ENCODE measurements around the gene CDC26. TPM values are rescaled to one million over a fixed set of nuclear protein-coding genes. Genes with fewer than 3 reads are reported as not detected.
"Not testable (repeated sequence)": the region's sequence is repeated elsewhere in the genome, so short reads cannot be mapped to it uniquely, and the experiment has no call there.

Gene CDC26
- 25.0 and 39.7 TPM in 2 replicates for total RNA-seq (2014; rRNA removed)
- polyA plus RNA-seq (2012) = 43.0 TPM

DNA sequence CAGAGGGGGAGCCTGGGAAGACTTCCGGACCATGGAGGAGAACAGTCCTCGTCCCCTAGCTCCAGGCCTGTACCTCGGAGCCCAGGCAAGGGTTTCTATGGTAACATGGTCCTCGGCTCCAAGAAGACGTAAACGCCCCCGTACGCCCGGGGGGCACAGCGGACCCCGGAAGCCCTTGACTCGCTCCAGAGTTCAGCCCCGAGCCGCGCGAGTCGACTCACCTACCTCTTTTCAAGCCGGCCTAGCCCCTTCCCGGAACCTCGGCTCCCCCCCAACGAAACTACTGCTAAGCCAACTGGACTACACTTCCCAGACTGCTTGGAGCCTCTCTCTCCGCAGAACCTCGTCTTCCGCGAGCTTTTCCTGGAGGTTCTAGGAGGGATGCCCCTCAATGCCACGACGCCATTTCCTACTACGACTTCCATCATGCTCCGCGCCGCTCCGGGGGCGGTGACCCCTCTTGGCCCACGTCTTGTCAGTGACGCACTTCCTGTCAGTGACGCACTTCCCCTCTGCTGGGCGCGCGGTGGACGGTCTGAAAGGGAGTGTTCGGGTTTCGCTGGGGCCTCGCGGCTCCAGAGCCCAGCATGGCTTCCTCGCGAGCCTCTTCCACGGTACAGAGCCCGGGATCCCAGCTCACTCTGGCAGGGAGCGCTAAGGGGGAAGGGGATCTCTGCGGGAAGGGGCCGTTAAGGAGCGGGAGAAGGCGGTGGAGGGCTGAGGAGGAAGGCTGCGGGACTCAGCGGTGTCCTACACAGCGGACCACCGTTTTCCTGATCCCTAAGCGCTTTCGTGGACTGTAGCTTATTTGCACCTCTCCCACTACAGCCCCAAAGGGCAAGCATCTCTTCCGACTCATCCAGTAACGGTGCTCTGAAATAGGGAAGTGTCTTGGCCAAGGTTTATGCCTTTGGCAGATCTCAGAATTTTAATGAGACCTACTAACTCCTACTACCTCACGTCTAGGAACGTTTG, at the start of gene CDC26, which contains the start of gene PRPF4:
Gene CDC26 (minus strand): TSS at position 416 of the 975 bp plus-strand sequence. CDS start 3,065 bp downstream, outside the sequence.
Gene PRPF4 (plus strand): TSS at position 502 of the 975 bp plus-strand sequence. CDS start 86 bp downstream, at position 588.
- DNase-seq (ENCODE audit: low read depth) = peak; percentile 98

DNA sequence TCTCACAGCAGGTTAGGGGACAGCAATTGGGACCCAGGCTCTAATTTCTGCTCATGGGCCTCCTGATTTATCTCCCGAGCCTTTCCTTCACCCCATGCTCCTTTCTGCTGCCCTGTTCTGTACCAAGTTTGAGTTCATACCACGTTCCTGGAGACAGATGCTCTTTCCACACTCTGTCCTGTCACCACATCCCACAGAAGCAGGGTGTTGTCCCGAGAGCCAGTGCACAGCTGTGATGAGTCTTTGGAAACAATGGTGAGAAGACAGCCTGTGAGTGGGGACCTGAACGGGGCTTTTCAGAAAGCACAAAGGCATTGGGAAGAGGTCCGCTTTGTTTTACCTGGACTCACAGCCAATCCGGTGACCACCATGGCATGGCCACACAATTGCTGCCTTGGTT, 47.3 kb upstream of the CDC26 start:
- no peak for DNase-seq (ENCODE audit: low read depth)

DNA sequence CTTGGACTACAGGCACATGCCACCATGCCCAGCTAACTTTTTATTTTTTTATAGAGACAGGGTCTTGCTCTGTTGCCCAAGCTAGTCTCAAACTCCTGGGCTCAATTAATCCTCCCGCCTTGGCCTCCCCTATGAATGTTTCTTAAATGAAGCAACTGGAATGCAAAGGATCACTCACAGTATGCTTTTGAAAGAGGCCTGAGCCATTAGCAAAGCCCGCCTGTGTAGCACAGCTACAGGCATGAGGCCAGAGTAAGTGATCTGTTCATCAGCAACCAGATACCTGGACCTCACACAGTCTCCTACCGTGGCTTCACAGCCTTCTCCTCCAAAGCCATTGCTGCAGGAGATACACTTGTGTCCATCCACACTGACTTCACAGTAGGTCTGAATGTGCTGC, 44.7 kb upstream of the CDC26 start:
- no peak for DNase-seq (ENCODE audit: low read depth)

DNA sequence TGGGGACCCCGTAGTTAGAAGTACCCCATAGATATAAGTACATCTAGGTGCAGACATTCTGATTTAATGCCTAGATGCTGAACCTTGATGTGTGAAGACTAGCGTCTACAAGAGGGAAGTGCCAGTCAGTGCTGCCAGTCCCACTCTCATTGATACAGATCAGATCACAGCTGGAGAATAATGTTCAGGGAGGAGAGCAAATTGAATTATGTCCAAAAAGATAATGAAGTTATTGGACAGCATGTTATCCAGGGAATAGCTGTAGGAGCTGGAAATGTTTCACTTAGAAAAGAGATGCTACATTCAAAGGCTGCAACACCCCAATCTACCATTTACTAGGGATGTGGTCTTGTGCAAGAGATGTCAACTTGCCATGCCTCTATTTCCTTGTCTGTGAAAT, 43.7 kb upstream of the CDC26 start:
- DNase-seq (ENCODE audit: low read depth) = no peak

DNA sequence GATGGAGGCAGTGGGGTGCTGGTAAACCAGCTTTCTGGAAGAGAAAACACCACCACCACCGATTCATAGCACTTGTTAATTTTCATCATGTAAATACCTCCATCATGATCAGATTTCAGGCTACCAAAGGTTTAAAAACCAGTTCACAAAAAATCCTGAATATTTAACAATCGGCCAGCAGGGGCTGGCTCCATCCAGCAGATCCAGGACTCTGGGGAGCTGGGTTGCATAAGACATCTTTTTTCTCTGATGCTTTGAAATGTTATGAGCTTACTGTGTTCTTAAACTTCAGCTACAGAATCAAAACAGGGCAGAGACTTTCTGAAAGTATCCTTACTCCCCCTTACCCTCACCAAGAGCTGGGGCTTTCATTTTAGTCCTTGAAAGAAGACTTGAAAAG, 42.4 kb upstream of the CDC26 start:
- peak; percentile 9 for DNase-seq (ENCODE audit: low read depth)

DNA sequence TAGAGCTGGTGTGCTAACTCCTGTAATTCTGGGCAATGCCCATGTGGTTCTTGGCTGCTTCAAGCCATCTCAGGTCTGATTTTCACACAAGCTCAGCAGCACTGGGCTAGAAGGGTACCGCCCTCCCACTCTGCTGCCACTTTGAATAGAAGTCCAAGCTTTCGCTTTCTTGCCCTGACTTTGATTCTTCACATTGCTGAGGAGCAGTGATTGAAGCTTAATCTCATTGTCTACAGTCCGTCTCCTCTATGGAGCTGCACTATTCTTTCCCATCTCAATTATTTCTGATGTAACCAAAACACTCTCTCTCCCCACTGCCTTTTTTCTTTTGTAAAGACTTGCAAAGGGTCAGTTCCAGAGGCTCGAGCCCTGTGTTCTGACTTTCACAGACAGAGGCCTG, 40.7 kb upstream of the CDC26 start:
- no peak for DNase-seq (ENCODE audit: low read depth)

DNA sequence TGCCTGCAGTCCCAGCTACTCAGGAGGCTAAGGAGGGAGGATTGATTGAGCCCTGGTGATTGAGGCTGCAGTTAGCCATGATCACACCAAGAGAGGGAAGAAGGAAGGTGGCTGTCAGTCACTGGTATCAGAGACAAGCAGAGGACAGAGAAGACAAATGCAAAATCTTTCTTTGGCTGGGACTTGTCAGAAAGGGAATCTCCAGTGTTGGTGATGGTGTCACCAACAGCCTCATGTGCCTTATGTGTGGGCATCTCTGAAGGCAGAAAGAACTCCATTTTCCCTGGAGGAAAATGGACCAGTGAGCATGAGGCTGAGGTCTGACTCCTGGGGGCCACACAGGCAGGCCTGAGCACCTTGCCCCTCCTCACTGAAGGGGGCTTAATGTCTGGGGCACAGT, 39.9 kb upstream of the CDC26 start:
- no peak for DNase-seq (ENCODE audit: low read depth)

DNA sequence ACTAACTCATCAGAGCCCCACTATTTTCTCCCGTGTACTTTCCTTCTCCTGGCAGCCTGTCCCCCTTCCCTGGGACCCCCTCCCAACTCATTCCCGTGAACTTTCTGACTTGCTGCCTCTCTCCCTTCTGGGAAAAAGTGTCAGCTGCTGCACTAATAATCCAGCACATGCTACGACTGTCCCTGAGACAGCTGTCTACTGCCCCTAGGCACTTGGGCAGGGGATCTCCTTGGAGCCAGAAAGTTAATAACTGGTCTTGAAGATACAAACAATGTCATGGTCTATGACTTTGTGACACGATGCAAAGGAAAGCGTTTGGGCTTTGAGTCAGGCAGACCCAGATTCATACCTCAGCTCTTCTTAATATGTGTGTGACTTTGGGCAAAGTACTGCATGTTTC, 37.9 kb upstream of the CDC26 start:
- peak; percentile 3 for DNase-seq (ENCODE audit: low read depth)

DNA sequence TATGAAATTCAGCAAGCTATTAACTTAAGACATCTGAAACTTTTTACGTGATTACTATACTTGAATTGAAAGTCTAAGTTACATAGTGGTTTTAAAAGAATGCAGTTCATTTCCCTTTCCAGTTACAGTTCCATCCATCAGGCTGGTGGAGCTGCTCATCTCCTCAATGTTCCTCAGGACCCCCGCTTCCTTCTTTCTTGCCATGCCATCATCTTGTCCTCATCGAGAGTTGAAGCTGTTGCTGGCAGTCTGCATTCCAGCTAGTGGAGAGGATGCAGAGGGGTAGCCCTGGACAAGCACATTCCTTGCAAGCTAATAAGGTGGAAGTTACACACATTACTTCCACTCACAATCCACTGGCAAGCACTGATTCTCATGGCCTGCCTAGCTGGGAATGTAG, 36.6 kb upstream of the CDC26 start:
- no peak for DNase-seq (ENCODE audit: low read depth)

DNA sequence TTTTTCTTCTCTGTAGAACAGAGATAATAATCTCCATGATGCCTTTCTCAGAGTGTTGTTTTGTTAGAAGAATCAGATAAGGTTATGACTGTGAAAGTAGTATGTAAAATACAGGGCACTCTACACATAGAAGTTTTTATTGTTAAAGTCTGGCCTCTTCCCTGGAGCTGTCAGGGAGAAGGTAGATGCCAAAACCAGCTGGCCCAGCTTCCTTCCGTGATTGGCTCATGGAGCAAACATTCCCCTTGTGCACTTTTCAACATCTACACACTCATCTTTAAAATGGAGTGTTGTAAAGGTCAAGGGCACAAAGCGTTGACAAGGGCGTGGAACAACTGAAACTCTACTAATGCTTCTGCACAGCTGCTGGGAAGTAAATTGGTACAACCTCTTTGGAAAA, 35.2 kb upstream of the CDC26 start:
- DNase-seq (ENCODE audit: low read depth) = no peak

DNA sequence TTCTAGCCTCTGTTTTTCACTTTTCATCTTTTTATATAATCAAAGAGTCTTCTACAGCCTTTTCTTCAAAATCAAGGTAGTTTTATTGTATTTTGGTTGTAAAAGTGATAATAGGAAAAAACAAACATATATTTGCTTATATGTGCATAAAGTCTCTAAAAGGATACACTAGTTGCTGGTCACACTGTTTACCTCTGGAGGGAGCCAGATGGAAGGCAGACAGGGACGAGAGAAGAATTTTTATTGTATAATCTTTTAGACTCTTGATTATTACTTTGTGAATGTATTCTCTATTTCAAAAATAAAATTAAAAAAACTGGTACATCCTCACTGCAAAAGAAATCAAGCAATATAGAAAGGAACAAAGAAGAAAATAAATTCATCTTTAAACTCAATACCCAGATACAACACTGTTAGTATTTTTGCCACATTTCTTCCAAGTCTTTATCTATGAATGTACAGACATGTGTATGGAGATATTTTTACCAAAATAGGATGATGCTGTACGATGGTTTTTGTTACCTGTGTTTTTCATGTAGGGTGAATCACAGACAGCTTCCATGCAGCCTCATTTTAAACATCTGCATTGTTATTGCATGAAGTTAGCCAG, 33.9 kb upstream of the CDC26 start:
- peak; percentile 41 for DNase-seq (ENCODE audit: low read depth)

DNA sequence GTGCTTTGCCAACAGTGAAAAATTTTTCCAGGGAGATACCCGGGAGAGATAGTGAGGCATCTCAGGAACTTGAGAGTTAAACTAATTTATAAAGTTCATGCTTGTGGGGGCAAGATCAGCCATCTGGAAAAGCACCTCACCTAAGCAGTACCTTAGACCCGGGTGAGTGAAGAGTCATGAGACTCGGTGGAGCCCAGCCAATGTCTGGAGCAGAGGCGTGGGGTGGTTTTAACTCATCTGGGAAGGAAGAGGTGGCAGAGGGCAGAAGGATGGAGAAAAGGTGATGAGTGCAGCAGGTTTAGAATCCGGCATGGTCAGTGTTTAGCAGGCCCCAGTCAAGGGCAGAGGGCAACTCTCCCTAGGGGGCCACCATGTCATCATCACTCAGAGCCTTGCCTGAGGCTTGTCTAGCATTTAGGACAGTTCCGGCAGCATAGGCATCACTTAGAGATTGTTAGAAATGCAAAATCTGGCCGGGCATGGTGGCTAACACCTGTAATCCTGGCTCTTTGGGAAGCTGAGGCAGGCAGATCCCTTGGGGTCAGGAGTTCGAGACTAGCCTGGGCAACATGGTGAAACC, 32.1 kb upstream of the CDC26 start:
- DNase-seq (ENCODE audit: low read depth) = no peak

DNA sequence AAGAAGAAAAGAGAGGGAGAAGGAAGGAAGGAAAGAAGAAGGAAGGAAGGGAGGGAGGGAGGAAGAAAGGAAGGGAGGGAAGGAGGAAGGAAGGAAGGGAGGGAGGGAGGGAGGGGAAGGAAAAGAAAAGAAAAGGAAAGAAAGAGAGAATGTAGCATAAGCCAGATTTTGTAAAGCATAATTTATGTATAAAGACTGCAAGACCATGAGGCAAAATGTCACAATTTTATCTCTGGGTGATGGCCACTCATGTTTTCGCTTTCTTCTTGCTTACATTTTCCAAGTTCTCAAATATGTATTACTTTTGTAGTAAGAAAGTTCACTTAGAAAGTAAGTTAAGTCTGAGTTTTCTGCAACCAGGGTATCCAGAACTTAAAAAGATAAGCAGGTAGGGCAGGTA, 31.2 kb upstream of the CDC26 start:
- DNase-seq (ENCODE audit: low read depth) = no peak

DNA sequence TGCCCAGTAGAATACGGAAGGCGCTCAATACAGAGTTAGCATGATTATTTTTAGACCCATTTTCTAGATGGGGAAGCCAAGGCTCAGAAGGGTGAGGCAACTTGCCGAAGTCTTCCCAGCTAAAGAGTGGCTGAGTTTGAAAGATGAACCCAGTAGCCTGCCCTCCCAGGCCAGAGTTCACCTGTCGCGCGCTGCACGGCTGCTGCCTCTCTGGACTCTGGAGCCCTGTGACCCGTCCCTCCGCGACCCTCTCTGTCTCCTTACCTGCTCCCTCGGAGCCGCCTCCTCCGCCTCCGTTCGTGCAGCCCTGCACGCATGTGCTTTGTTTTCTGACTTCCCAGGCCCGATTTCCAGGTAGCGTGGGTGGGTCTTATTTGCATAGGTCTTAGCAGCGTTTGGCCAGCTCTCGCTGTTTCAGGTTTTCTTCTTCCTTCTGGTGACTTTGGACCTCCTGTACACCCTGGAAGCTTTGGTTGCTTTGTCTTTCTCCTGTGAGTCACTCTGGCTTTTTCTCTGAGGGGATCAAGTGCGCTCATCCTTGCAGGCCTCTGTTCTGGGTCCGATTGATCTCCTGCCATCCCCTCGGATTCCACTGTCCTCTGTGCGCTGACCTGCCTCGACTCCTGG, 27.5 kb upstream of the CDC26 start, which contains the start of gene RNF183:
Gene RNF183 (minus strand): TSS at position 585 of the 627 bp plus-strand sequence. CDS start 5,192 bp downstream, outside the sequence.
- no peak for DNase-seq (ENCODE audit: low read depth)

DNA sequence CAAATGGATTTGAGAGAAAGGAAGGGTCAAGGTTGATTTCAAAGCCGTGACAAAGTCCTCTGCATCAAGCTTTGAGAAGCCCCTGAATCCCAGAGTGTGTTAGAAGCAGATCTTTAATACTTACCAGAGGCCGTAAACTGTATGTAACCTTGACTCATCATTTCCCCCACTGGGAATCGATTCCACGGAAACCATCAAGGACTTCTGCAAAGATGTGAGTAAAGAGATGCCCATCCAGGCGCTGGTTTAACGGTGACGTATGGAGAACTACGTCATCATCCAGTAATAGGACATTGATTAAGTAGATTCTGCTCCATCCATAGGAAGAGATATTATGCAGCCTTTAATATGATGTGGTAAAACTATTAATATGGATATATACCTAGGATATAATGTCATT, 26.2 kb upstream of the CDC26 start:
- DNase-seq (ENCODE audit: low read depth) = no peak

DNA sequence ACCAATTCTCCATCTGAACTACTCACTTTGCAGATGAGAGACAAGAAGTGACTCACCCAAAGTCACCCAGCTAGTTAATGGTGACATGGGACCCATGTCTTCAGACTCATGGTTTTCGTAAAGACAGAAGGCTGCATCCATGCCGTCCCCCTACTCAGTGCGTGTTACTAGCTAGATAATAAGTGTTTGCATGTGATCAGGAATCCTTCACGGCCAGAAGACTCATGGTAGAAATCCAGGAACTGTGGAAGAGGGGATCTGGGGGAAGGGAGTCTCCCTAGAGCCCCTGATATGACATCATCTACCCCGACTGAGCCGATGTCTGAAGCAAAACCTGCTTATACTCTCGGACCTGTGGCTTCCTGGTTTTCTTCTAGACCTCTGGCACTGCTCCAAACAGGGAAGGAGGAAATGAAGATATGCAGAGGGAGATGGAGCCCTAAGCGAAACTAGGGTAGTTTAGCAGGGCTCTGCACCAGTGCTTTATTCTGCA, 24.5 kb upstream of the CDC26 start:
- no peak for DNase-seq (ENCODE audit: low read depth)

DNA sequence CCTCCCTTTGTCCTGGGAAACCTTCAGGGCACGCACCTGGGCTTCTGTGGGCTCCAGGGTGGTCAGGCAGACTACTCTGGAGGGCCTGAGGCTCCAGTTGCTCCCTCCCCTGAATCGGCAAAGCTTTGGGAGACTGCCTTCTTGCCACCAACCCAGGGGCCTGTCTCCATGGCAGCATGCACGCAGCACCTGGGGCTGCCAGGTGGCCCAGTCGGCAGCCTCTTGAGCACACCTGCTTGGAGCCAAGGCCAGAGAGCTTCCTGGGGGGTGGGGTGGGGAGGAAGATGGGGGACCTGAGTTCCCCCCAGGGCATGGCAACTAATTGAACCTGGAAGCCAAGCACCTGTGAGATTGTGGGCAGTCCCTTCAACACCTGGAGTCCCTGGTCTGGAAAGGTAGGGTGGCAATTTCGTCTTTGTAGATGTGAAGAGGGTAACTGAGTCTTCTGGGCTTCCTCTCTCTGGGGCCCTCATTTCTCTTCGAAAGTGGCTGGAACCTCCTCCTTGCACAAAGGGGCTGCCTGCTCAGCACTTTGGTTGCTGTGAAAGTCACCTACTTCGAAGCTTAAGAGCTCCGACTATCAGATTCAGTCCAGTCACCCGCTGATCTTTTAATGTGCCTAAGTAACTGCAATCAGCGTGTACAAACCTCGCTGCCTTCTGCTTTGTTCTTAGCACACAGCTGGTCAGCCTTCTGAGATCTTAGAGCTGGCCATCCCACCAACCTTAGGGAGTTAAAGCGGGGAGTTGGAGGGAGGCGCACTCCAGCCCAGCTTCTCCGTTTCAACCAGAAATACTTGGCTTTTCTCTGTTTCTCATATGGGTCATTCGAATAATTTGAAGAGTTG, 23.8 kb upstream of the CDC26 start:
- no peak for DNase-seq (ENCODE audit: low read depth)

DNA sequence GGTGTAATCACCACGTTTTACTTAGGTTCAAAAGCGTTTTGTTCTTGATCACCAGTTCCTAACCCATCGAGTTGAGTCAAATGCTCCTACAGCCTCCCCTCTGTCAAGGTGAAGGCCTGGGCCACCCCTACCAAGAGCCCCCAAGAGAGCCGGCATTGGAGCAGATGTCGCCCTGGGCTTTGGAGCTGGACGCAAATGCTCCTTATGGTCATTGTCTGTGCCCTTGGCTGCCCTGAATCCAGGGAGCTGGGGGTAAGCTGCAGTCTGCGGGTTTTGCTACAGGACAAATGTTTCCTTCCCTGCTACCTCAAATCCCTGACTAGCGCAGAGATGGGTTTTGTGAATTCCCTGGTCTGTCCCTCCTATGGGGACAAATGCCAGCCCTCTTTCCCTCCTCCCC, 22.9 kb upstream of the CDC26 start:
- no peak for DNase-seq (ENCODE audit: low read depth)

DNA sequence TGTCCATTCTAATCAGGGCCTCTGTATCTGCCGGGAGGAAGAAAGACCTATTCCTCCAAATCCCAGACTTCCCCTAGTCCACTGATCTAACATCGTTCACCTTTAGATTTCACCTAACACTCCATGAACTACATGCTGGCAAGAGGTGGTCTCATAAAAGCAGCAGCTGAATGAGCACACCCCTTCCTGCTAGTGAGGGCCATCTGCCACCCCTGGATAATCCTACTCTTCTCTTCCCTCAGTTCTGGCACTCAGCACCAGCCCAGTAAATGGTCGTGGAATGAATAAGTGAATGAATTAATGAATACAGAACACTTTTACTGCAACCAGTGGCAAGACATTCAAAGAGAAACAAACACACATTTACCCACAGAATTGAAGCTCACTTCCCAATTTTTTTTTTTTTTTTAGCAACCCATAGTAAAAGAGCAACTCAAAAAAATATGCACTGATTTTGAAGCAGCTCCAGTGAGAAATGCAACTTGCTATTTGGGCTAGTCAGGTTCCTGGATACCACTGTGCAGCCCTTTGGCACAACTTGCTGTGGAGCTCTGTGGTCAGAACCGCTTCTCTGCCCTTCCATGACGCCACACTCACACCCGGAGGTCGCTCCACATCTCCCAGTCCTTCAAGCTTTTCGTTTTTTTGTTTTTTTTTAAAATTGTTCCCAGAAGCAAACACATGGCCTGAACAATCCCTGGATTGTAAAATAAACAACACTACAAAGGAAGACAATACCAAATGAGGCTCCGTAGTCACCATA, 21.6 kb upstream of the CDC26 start:
- no peak for DNase-seq (ENCODE audit: low read depth)

DNA sequence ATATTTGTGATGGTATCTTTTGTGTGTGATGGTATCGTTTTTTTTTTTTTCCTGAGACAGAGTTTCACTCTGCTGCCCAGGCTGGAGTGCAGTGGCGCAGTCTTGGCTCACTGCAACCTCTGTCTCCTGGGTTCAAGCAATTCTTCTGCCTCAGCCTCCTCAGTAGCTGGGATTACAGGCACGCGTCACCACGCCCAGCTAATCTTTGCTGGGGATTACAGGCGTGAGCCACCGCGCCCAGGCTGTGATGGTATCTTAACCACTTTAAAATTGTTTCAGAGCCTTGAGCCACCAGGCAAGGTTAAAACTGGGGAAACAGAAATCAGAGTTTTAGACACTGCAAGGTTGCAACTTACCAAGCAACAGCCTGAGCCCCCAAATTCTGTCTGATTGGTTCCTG, 20.9 kb upstream of the CDC26 start:
- DNase-seq (ENCODE audit: low read depth) = not testable (repeated sequence)
